ENCODE measurements around the gene PPP6R2. TPM values are rescaled to one million over a fixed set of nuclear protein-coding genes. Genes with fewer than 3 reads are reported as not detected.

The PPP6R2 gene
- total RNA-seq, 1 experiment from 2014 or later = 42.6 TPM

GRCh38 chr22:50483106-50483505 lies 140.0 kb downstream of the PPP6R2 start:
- no peaks in the 10 kb centered on the region for H3K79me2 ChIP-seq (ENCODE audit: insufficient read depth, low read length)
- no peak overlapping the region for H3K18ac ChIP-seq (ENCODE audit: insufficient read length, low read depth, low read length)
- Mint-ChIP-seq H3K27me3 (ENCODE audit: low read depth) (peaks cover 31% of the 10 kb centered on the region), H3K4me3 (no peak overlapping the region; a peak in 1 of 5 replicates), H3K9me3 (no peaks in the 10 kb centered on the region), H3K4me1 (peaks cover 3 to 9% of the 10 kb centered on the region in 2 experiments; a peak in 3 of 4 replicates), H3K36me3 (ENCODE audit: insufficient read depth in 1 of 3, low read depth in 3 of 3) (peaks cover 0 to 2% (median 0%) of the 10 kb centered on the region in 3 experiments; a peak in 1 of 7 replicates), H3K27ac (no peak overlapping the region)
- WGBS (ENCODE audit: extremely low coverage, insufficient read length, low lambda C conversion rate) = no CpG with 5 or more reads among the region's 10 CpGs
- no peak overlapping the region for H3T11ph ChIP-seq (ENCODE audit: low read length)
- H2BK5ac ChIP-seq (ENCODE audit: insufficient read length, low read length) = no peak overlapping the region
- H2AFZ ChIP-seq (ENCODE audit: low read length) = no peak overlapping the region
- DNase-seq = no peak
- no peak overlapping the region for H3K56ac ChIP-seq (ENCODE audit: insufficient read length, low read depth, low read length)
- H3K23ac ChIP-seq (ENCODE audit: insufficient read length, low read depth, low read length) = no peak overlapping the region
- no peak overlapping the region for H2BK120ac ChIP-seq (ENCODE audit: low read depth, low read length, poor library complexity, severe bottlenecking)
- H3K23me2 ChIP-seq (ENCODE audit: insufficient read length, low read depth, low read length, poor library complexity, severe bottlenecking) = peaks cover 7% of the 10 kb centered on the region
- H4K20me1 ChIP-seq (ENCODE audit: control insufficient read depth, insufficient read depth, insufficient read length) = no peaks in the 10 kb centered on the region
- no peak for TF ChIP-seq CTCF (conservative IDR thresholded peaks at IDR 0.05)
- H4K5ac ChIP-seq (ENCODE audit: insufficient read length, low read depth, low read length) = no peak overlapping the region
- no peaks in the 10 kb centered on the region for H3K79me1 ChIP-seq (ENCODE audit: insufficient read depth, low read depth, low read length, poor library complexity, severe bottlenecking)
- no peak overlapping the region for H3K9ac ChIP-seq (ENCODE audit: extremely low read depth, insufficient read length, low read length)
- no peak overlapping the region for H2BK20ac ChIP-seq (ENCODE audit: low read depth, low read length, poor library complexity, severe bottlenecking)
- H3K4ac ChIP-seq (ENCODE audit: low read depth, low read length) = no peak overlapping the region
- H3K27me3 ChIP-seq (ENCODE audit: insufficient read depth, low read length) = peaks cover 9% of the 10 kb centered on the region; the same call in 1 of the 2 replicates
- H2BK12ac ChIP-seq (ENCODE audit: insufficient read length, low read depth, low read length) = no peak overlapping the region
- H3K4me2 ChIP-seq (ENCODE audit: insufficient read depth, insufficient read length, low read length) = no peak overlapping the region
- H2BK15ac ChIP-seq (ENCODE audit: low read depth, low read length) = no peak overlapping the region
- no peaks in the 10 kb centered on the region for H3K9me3 ChIP-seq (ENCODE audit: control insufficient read depth, low read depth, low read length)
- H3K4me1 ChIP-seq (ENCODE audit: insufficient read depth, low read length) = no peaks in the 10 kb centered on the region
- H3K27ac ChIP-seq (ENCODE audit: insufficient read length, low read depth, low read length) = no peak overlapping the region
- H4K8ac ChIP-seq (replicated peaks; ENCODE audit: insufficient read length, low read depth, low read length) = no peak overlapping the region
- H4K91ac ChIP-seq (ENCODE audit: insufficient read length, low read depth, low read length) = no peak overlapping the region
- no peak overlapping the region; the same call in 1 of the 2 replicates for H3K14ac ChIP-seq (ENCODE audit: insufficient read depth, low read length)
- no peak overlapping the region for H2AK5ac ChIP-seq (ENCODE audit: insufficient read length, low read length)

Data from H9 (cell line).